ENCODE data around the gene CCDC102B. TPM values are rescaled to one million over a fixed set of nuclear protein-coding genes. Genes with fewer than 3 reads are reported as not detected.
"Not testable (repeated sequence)": the region's sequence is repeated elsewhere in the genome, so short reads cannot be mapped to it uniquely, and the experiment has no call there.

CCDC102B gene
- total RNA-seq, 1 experiment from 2014 or later = 0.92 TPM

DNA sequence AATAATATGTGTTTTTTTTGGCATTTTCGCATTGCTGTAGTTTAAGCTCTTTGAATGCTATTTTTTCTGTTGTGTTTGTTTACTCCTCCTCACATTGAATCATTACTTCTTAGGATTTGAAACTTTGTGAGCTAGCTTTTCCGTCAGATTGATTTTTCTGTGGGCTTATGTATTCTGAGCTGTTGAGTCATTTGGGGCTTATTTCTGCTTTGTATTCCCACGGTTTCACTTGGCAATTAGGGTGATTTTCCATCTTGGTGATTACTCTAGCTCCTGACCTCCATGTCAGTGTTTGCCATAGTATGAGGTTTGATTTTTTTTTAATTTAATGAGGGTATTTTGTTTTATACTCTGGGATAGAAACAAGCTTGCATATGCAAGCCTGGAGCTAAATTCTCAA lies 200.0 kb downstream of the CCDC102B start:
- no peaks in the 10 kb centered on the region for H3K36me3 ChIP-seq (ENCODE audit: control insufficient read depth, insufficient read depth, low read length)
- H3K27ac ChIP-seq (ENCODE audit: low read length) = no peak overlapping the region
- ChIA-PET CTCF (no interaction called here), POLR2A (no interaction called here)
- in situ Hi-C loops (cut with HindIII; ENCODE audit: low pct_unique_long_range_greater_than_20kb, low sequenced_read_pairs) (no loop called here), intact Hi-C loops (cut with micrococcal nuclease; ENCODE audit: unreplicated experiment) (no loop called here)
- no peaks in the 10 kb centered on the region for H3K27me3 ChIP-seq (ENCODE audit: control insufficient read depth, insufficient read depth, low read length)
- BruUV-seq (replicated peaks) = no TSS peak
- TF ChIP-seq, protein P1, sequence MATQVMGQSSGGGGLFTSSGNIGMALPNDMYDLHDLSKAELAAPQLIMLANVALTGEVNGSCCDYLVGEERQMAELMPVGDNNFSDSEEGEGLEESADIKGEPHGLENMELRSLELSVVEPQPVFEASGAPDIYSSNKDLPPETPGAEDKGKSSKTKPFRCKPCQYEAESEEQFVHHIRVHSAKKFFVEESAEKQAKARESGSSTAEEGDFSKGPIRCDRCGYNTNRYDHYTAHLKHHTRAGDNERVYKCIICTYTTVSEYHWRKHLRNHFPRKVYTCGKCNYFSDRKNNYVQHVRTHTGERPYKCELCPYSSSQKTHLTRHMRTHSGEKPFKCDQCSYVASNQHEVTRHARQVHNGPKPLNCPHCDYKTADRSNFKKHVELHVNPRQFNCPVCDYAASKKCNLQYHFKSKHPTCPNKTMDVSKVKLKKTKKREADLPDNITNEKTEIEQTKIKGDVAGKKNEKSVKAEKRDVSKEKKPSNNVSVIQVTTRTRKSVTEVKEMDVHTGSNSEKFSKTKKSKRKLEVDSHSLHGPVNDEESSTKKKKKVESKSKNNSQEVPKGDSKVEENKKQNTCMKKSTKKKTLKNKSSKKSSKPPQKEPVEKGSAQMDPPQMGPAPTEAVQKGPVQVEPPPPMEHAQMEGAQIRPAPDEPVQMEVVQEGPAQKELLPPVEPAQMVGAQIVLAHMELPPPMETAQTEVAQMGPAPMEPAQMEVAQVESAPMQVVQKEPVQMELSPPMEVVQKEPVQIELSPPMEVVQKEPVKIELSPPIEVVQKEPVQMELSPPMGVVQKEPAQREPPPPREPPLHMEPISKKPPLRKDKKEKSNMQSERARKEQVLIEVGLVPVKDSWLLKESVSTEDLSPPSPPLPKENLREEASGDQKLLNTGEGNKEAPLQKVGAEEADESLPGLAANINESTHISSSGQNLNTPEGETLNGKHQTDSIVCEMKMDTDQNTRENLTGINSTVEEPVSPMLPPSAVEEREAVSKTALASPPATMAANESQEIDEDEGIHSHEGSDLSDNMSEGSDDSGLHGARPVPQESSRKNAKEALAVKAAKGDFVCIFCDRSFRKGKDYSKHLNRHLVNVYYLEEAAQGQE (IDR thresholded peaks at IDR 0.05; ENCODE audit: insufficient read depth in 1 of 2, low read depth in 2 of 2, low read length in 1 of 2) = no peak
- no peak overlapping the region for H3K4me3 ChIP-seq (ENCODE audit: low read depth in 2 of 2, low read length in 2 of 2)
- DNase-seq (ENCODE audit: low read depth, low spot score) = no peak
- no peaks in the 10 kb centered on the region for H3K4me1 ChIP-seq (ENCODE audit: control insufficient read depth, insufficient read depth, low read length)
- no peak for ATAC-seq
- no peaks in the 10 kb centered on the region for H3K9me3 ChIP-seq (ENCODE audit: control insufficient read depth, insufficient read depth, low read depth, low read length)

DNA sequence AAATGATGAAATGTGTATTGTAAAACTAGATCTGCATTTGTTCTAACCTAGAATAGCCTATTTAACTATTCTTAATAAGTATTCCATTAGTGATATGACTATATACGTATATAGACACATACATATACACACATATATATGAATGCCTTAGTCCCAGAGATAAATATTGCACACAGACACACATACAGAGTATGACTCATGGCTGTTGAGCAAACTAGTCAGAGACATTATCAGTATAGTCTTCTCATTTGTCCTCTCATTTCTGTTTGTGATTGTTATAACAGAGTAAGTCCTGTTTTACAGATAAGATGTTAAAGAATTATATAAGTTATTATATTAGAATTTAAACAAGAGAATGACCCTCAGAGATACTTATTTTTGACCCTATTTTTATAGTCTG lies 202.5 kb downstream of the CCDC102B start:
- TF ChIP-seq CTCF (IDR thresholded peaks at IDR 0.05) (no peak), SIN3A (IDR thresholded peaks at IDR 0.05; ENCODE audit: borderline replicate concordance, insufficient read depth, low read depth, low read length) (no peak), POLR2AphosphoS5 (IDR thresholded peaks at IDR 0.05; ENCODE audit: low read depth, low read length) (no peak)
- no peak overlapping the region for H3K4me3 ChIP-seq (ENCODE audit: low read depth in 2 of 2, low read length in 2 of 2)
- H3K9me3 ChIP-seq (ENCODE audit: control insufficient read depth, insufficient read depth, low read depth, low read length) = no peaks in the 10 kb centered on the region
- H3K4me1 ChIP-seq (ENCODE audit: control insufficient read depth, insufficient read depth, low read length) = no peaks in the 10 kb centered on the region
- ChIA-PET CTCF (no interaction called here), POLR2A (no interaction called here)
- no peaks in the 10 kb centered on the region for H3K27me3 ChIP-seq (ENCODE audit: control insufficient read depth, insufficient read depth, low read length)
- intact Hi-C loops (cut with micrococcal nuclease; ENCODE audit: unreplicated experiment) (no loop called here), in situ Hi-C loops (cut with HindIII; ENCODE audit: low pct_unique_long_range_greater_than_20kb, low sequenced_read_pairs) (no loop called here)
- DNase-seq (ENCODE audit: low read depth, low spot score) = no peak
- H3K27ac ChIP-seq (ENCODE audit: low read length) = no peak overlapping the region
- ATAC-seq = no peak
- BruUV-seq (replicated peaks) = no TSS peak
- no peaks in the 10 kb centered on the region for H3K36me3 ChIP-seq (ENCODE audit: control insufficient read depth, insufficient read depth, low read length)

- intact Hi-C loops (cut with micrococcal nuclease; ENCODE audit: unreplicated experiment) (no loop called here), in situ Hi-C loops (cut with HindIII; ENCODE audit: low pct_unique_long_range_greater_than_20kb, low sequenced_read_pairs) (no loop called here)
- CTCF ChIA-PET = no interaction called here
- DNase-seq (ENCODE audit: low read depth, low spot score) (no peak), ATAC-seq (no peak)
- BruUV-seq (replicated peaks) = no TSS peak
- Histone ChIP-seq H3K27me3 (ENCODE audit: control insufficient read depth, insufficient read depth, low read length) (no peaks in the 10 kb centered on the region), H3K27ac (ENCODE audit: low read length) (no peak overlapping the region), H3K4me3 (ENCODE audit: low read depth in 2 of 2, low read length in 2 of 2) (no peak overlapping the region), H3K36me3 (ENCODE audit: control insufficient read depth, insufficient read depth, low read length) (no peaks in the 10 kb centered on the region), H3K4me1 (ENCODE audit: control insufficient read depth, insufficient read depth, low read length) (no peaks in the 10 kb centered on the region), H3K9me3 (ENCODE audit: control insufficient read depth, insufficient read depth, low read depth, low read length) (no peaks in the 10 kb centered on the region)
- POLR2A ChIA-PET = no interaction called here
- TF ChIP-seq TCF7L2 (IDR thresholded peaks at IDR 0.05; ENCODE audit: low read depth, low read length) = no peak
- TF ChIP-seq POLR2AphosphoS5 (IDR thresholded peaks at IDR 0.05; ENCODE audit: low read depth, low read length) = no peak
- TF ChIP-seq, protein P1 (IDR thresholded peaks at IDR 0.05; ENCODE audit: insufficient read depth in 1 of 2, low read depth in 2 of 2, low read length in 1 of 2) = no peak
- no peak for TF ChIP-seq CTCF (IDR thresholded peaks at IDR 0.05)
- TF ChIP-seq SIN3A (IDR thresholded peaks at IDR 0.05; ENCODE audit: borderline replicate concordance, insufficient read depth, low read depth, low read length) = no peak
Measured at GRCh38 chr18:69002233-69002632, 204.4 kb downstream of the CCDC102B start.

DNA sequence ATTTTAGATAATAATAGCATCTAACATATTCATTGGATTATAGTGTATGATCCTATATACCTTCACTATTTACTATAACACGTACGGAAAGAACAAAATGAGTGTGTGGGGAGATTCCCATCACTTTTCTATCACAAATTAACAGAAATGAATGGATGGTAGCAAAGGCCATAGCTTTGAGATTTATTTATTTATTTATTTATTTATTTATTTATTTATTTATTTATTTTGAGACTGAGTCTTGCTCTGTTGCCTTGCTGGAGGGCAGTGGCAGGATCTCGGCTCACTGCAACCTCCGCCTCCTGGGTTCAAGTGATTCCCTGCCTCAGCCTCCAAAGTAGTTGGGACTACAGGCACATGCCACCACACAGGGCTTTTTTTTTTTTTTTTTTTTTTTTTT lies 208.3 kb downstream of the CCDC102B start:
- H3K27me3 ChIP-seq (ENCODE audit: control insufficient read depth, insufficient read depth, low read length); ATAC-seq; H3K36me3 ChIP-seq (ENCODE audit: control insufficient read depth, insufficient read depth, low read length); BruUV-seq (replicated peaks); CTCF ChIA-PET; intact Hi-C loops (cut with micrococcal nuclease; ENCODE audit: unreplicated experiment); H3K4me3 ChIP-seq (ENCODE audit: low read depth in 2 of 2, low read length in 2 of 2); DNase-seq (ENCODE audit: low read depth, low spot score); POLR2A ChIA-PET; H3K4me1 ChIP-seq (ENCODE audit: control insufficient read depth, insufficient read depth, low read length); H3K9me3 ChIP-seq (ENCODE audit: control insufficient read depth, insufficient read depth, low read depth, low read length); in situ Hi-C loops (cut with HindIII; ENCODE audit: low pct_unique_long_range_greater_than_20kb, low sequenced_read_pairs); H3K27ac ChIP-seq (ENCODE audit: low read length): not testable (repeated sequence)

All from Panc1 (cell line).